Neutrophil (primary cell): ENCODE measurements around the gene RCBTB2.

ENCODE experiments used
- H3K27ac ChIP-seq: fragments of 200-600 bp; sonication (generic); 2 replicates; pipeline ENCODE4 v1.5.1; 2016; ENCODE audit warnings: mild to moderate bottlenecking, moderate library complexity
- H3K27me3 ChIP-seq: fragments of 200-600 bp; sonication (generic); 2 replicates; pipeline ENCODE4 v1.6.0; 2016; ENCODE audit warnings: mild to moderate bottlenecking
- H3K36me3 ChIP-seq: fragments of 200-600 bp; sonication (generic); 2 replicates; pipeline ENCODE4 v1.5.1; 2017
- H3K4me1 ChIP-seq, 2 experiments: fragments of 200-600 bp in 1 of 2; sonication (generic) in 1 of 2; 1 replicate in 1 of 2; 2 replicates in 1 of 2; pipeline versions ENCODE4 v1.5.1 to v1.6.1; 2013 to 2016; ENCODE audit warnings: low read depth in 1 of 2, low read length in 1 of 2, mild to moderate bottlenecking in 1 of 2, moderate library complexity in 1 of 2; ENCODE audit not compliant: control insufficient read depth in 1 of 2, insufficient read depth in 1 of 2
- H3K4me3 ChIP-seq, 2 experiments: fragments of 200-600 bp in 1 of 2; sonication (generic) in 1 of 2; 1 replicate in 1 of 2; 2 replicates in 1 of 2; pipeline ENCODE4 v1.5.1; 2013 to 2016; ENCODE audit warnings: low read depth in 1 of 2, low read length in 1 of 2, mild to moderate bottlenecking in 1 of 2, moderate library complexity in 1 of 2
- H3K9me3 ChIP-seq: fragments of 200-600 bp; sonication (generic); 2 replicates; pipeline ENCODE4 v1.5.1; 2016
- TF ChIP-seq, protein P1 (sequence below): fragments of 200-600 bp; sonication (generic); IDR thresholded peaks from 2 replicates; pipeline ENCODE4 v1.5.1; 2016; ENCODE audit warnings: antibody characterized with exemption

RCBTB2 gene

GRCh38 chr13:48526286-48526685 is 6.6 kb downstream of the RCBTB2 start:
- Histone ChIP-seq H3K27me3 (no peaks in the 10 kb centered on the region), H3K9me3 (no peaks in the 10 kb centered on the region), H3K27ac (no peak overlapping the region), H3K4me3 (no peak overlapping the region), H3K4me1 (peaks cover 6 to 7% of the 10 kb centered on the region in 2 experiments), H3K36me3 (peaks cover 8% of the 10 kb centered on the region)
- TF ChIP-seq, protein P1, sequence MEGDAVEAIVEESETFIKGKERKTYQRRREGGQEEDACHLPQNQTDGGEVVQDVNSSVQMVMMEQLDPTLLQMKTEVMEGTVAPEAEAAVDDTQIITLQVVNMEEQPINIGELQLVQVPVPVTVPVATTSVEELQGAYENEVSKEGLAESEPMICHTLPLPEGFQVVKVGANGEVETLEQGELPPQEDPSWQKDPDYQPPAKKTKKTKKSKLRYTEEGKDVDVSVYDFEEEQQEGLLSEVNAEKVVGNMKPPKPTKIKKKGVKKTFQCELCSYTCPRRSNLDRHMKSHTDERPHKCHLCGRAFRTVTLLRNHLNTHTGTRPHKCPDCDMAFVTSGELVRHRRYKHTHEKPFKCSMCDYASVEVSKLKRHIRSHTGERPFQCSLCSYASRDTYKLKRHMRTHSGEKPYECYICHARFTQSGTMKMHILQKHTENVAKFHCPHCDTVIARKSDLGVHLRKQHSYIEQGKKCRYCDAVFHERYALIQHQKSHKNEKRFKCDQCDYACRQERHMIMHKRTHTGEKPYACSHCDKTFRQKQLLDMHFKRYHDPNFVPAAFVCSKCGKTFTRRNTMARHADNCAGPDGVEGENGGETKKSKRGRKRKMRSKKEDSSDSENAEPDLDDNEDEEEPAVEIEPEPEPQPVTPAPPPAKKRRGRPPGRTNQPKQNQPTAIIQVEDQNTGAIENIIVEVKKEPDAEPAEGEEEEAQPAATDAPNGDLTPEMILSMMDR: no peak

- Histone ChIP-seq H3K27ac (no peak overlapping the region), H3K9me3 (no peaks in the 10 kb centered on the region), H3K27me3 (no peaks in the 10 kb centered on the region), H3K4me3 (no peak overlapping the region), H3K36me3 (peaks cover 45% of the 10 kb centered on the region), H3K4me1 (no peaks in the 10 kb centered on the region)
- TF ChIP-seq, protein P1: no peak
These were observed 14.8 kb downstream of the RCBTB2 start for GRCh38 chr13:48518083-48518482.

DNA sequence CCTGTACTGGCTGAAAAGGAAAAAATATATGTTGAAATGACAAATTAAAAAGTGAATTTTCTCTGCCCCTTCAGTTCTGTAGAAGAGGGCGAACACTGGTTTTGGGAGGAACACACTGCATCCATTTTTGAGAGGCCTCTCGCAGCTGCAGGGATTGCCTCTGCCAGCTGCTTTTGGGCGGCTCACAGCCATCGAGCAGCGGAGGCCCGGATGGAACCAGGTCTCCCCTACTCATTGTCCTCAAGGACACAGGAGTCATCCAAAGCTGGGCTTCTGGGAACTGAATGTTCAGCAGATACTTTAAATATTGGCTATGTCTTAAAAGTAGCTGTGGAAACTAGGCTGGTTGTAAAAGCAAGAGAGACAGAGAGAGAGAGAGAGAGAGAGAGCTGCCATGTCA is 17.1 kb downstream of the RCBTB2 start:
- Histone ChIP-seq H3K27me3 (no peaks in the 10 kb centered on the region), H3K4me3 (no peak overlapping the region), H3K36me3 (peaks cover 50% of the 10 kb centered on the region), H3K27ac (no peak overlapping the region), H3K4me1 (peaks cover under 1 to 2% of the 10 kb centered on the region in 2 experiments), H3K9me3 (no peaks in the 10 kb centered on the region)
- TF ChIP-seq, protein P1: no peak

DNA sequence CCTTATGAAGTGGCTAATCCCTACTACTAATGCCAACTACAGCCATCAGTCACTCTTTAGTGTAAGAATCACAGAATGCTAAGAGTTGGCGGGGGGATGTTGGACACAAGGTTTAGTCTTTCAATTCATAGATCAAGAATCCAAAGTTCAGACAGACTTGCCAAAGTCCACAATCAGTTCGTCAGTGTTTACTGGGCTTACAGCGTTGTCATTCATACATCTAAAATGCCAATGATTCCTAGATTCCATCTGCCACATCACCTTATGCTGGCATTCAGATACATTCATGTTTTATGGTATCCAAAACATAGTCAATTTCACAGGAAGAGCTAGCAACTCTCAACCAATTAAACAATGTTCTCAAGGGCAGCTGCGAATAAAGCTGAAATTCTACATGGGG is 18.1 kb downstream of the RCBTB2 start:
- Histone ChIP-seq H3K36me3 (peaks cover 53% of the 10 kb centered on the region), H3K27ac (no peak overlapping the region), H3K9me3 (no peaks in the 10 kb centered on the region), H3K27me3 (no peaks in the 10 kb centered on the region), H3K4me3 (no peak overlapping the region), H3K4me1 (peaks cover 9 to 11% of the 10 kb centered on the region in 2 experiments)
- TF ChIP-seq, protein P1: no peak

DNA sequence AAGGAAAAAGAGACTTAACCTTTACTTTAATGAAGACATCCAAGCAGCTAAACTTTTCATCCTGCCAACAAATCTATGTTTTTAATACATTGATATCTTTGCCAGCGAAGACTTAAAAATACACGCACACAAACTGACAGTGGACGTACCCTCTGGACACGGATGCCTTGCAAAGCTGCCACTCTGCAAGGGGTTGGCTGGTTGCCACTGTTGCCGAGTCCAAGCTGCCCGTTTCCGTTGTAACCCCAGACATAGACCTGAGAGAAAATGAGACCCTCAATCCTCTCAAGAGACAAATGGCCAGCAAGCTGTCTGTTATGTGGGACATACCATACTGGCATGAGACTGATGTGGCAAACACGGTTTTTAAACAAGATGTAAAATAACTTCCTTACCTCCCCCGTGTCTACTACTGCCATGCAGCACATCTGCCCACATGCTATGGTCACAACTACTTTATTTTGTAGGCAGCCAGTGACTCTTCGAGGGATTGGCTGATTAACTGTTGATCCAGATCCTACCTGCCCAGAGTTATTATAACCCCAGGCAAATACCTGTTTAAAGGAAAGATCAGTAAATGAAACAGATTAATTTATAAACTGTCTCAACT is 21.2 kb downstream of the RCBTB2 start:
- Histone ChIP-seq H3K9me3 (no peaks in the 10 kb centered on the region), H3K4me3 (no peak overlapping the region), H3K27ac (no peak overlapping the region), H3K27me3 (no peaks in the 10 kb centered on the region), H3K36me3 (peaks cover 56% of the 10 kb centered on the region), H3K4me1 (peaks cover 14 to 16% of the 10 kb centered on the region in 2 experiments)
- TF ChIP-seq, protein P1: no peak
